Esophagus muscularis mucosa (tissue), 4 donors: Measurements from ENCODE around the gene EP400. TPM values are rescaled to one million over a fixed set of nuclear protein-coding genes. Genes with fewer than 3 reads are reported as not detected.
A peak's percentile ranks its signal among the peaks of the same experiment; 100 is the strongest.

Source experiments
- DNase-seq: peaks from one replicate; pipeline ENCODE4 v3.0.0-alpha.2; 2017; ENCODE audit errors: extremely low spot score
- H3K27ac ChIP-seq, 4 donors: fragments of 200-600 bp; sonication (generic); replicated peaks in 1 of 4; 1 replicate in 3 of 4; 2 replicates in 1 of 4; pipeline ENCODE4 v1.5.1; 2016 to 2019; ENCODE audit warnings: mild to moderate bottlenecking in 1 of 4
- H3K27me3 ChIP-seq, 4 donors: fragments of 200-600 bp; sonication (generic); one replicate each; pipeline versions ENCODE4 v1.5.1 to v1.6.0; 2016 to 2019
- H3K36me3 ChIP-seq, 4 donors: fragments of 200-600 bp; sonication (generic); one replicate each; pipeline ENCODE4 v1.5.1; 2016 to 2019
- H3K4me1 ChIP-seq, 4 donors: fragments of 200-600 bp; sonication (generic); one replicate each; pipeline ENCODE4 v1.5.1; 2016 to 2019
- H3K4me3 ChIP-seq, 4 donors: fragments of 200-600 bp; sonication (generic); 1 replicate in 2 of 4; 2 replicates in 2 of 4; pipeline ENCODE4 v1.5.1; 2016 to 2019; ENCODE audit warnings: mild to moderate bottlenecking in 4 of 4, moderate library complexity in 1 of 4
- H3K9me3 ChIP-seq, 4 donors: fragments of 200-600 bp; sonication (generic); 1 replicate in 3 of 4; 2 replicates in 1 of 4; pipeline ENCODE4 v1.5.1; 2016 to 2019
- EP300 ChIP-seq: sonication (generic); formaldehyde crosslinking; IDR thresholded peaks from one replicate; pipeline ENCODE4 v1.6.1; 2017; ENCODE audit warnings: antibody characterized with exemption
- POLR2A ChIP-seq: fragments of 450-650 bp; IDR thresholded peaks from one replicate; pipeline ENCODE4 v1.6.1; 2017; ENCODE audit warnings: antibody characterized with exemption, moderate library complexity, mild to moderate bottlenecking, low read depth
- POLR2AphosphoS5 ChIP-seq, 2 donors: sonication (generic); formaldehyde crosslinking; IDR thresholded peaks; one replicate each; pipeline ENCODE4 v1.6.1; 2017; ENCODE audit warnings: antibody characterized with exemption in 2 of 2
- WGBS: methylation state at CpG from one replicate; pipeline ENCODE4 v1.1.5; 2018; 5-methylcytosine and 5-hydroxymethylcytosine counted together
- intact Hi-C: fragments of 100-400 bp; cut with DNase I; formaldehyde crosslinking; loops from one replicate; pipeline ENCODE4 v1.15.1; 2023
- total RNA-seq, 4 donors: library from RNA; depleted of rRNA; stranded (reverse); fragments of >200 nt; gene quantifications; one replicate each; pipeline versions ENCODE4 v1.1.0 to v1.2.1, GENCODE V29; 2016
- TF ChIP-seq, protein P1 (sequence below), 3 experiments: fragments of 200-600 bp in 2 of 3; fragments of 450-650 bp in 1 of 3; sonication (generic) in 2 of 3; IDR thresholded peaks; one replicate each; pipeline ENCODE4 v1.5.1; 2017 to 2019; ENCODE audit warnings: antibody characterized with exemption in 3 of 3, mild to moderate bottlenecking in 2 of 3, moderate library complexity in 1 of 3

EP400 gene
- total RNA-seq, 4 donors from 2014 or later, result 16.9 to 31.1 (median 22.4) TPM

DNA sequence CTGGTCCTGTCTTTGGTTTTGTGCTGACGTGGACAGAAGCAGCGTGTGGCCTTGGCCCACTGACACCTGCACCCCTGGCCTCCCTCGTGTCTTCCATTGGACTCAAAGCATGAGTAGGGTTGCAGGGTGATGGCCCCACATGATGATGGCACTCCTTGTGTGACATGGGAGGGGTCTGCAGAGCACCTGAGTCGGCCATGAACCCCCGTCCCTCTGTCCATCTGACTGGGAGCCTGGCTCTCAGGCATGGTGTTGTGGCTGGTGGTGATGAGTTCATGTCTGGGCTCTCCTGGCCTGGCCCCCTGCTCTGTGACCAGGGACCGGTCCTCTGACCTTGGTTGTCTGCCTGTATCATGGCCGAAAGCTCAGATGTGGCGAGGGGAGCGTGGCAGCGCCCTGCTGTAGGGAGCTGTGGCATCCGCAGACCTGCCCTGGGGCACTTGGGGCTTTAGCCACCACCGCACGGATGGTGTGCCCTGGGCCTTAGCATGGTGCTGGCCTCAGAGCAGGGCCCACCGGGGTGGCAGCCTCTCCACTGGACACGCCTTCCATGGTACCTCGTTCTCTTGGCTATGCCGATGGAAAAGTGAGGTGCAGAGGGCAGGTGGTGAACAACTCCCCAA lies 38.6 kb upstream of the EP400 start:
- WGBS, result 88% methylated on average over 12 of the region's 17 CpGs
- TF ChIP-seq EP300 (no peak), POLR2AphosphoS5 (IDR thresholded peaks at IDR 0.05) (no peak), POLR2A (no peak)
- TF ChIP-seq, protein P1, sequence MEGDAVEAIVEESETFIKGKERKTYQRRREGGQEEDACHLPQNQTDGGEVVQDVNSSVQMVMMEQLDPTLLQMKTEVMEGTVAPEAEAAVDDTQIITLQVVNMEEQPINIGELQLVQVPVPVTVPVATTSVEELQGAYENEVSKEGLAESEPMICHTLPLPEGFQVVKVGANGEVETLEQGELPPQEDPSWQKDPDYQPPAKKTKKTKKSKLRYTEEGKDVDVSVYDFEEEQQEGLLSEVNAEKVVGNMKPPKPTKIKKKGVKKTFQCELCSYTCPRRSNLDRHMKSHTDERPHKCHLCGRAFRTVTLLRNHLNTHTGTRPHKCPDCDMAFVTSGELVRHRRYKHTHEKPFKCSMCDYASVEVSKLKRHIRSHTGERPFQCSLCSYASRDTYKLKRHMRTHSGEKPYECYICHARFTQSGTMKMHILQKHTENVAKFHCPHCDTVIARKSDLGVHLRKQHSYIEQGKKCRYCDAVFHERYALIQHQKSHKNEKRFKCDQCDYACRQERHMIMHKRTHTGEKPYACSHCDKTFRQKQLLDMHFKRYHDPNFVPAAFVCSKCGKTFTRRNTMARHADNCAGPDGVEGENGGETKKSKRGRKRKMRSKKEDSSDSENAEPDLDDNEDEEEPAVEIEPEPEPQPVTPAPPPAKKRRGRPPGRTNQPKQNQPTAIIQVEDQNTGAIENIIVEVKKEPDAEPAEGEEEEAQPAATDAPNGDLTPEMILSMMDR (IDR thresholded peaks at IDR 0.05), result no peak
- Histone ChIP-seq H3K27me3 (no peaks in the 10 kb centered on the region), H3K9me3 (no peaks in the 10 kb centered on the region), H3K4me3 (no peak overlapping the region), H3K36me3 (peaks cover 72 to 100% (median 99%) of the 10 kb centered on the region in 4 donors), H3K27ac (no peak overlapping the region), H3K4me1 (peaks cover 16 to 24% (median 21%) of the 10 kb centered on the region in 4 donors)
- intact Hi-C loops, result no loop called here
- no peak for DNase-seq

- no peaks in the 10 kb centered on the region for H3K27me3 ChIP-seq
- peaks cover 76 to 100% (median 99%) of the 10 kb centered on the region in 4 donors for H3K36me3 ChIP-seq
- H3K27ac ChIP-seq, result peak overlapping the region; percentile 24 to 68 (median 57)
- H3K4me3 ChIP-seq, result no peak overlapping the region
- DNase-seq, result no peak
- H3K9me3 ChIP-seq, result no peaks in the 10 kb centered on the region
- peaks cover 16 to 22% (median 19%) of the 10 kb centered on the region in 4 donors for H3K4me1 ChIP-seq
- WGBS, result 76% methylated on average over 22 of the region's 22 CpGs
- no peak for TF ChIP-seq EP300
- TF ChIP-seq, protein P1 (IDR thresholded peaks at IDR 0.05), result no peak
- TF ChIP-seq POLR2AphosphoS5 (IDR thresholded peaks at IDR 0.05), result no peak
- TF ChIP-seq POLR2A, result no peak
- intact Hi-C loops, result no loop called here
These were observed 37.8 kb upstream of the EP400 start for GRCh38 chr12:131911851-131912477.

GRCh38 chr12:131912518-131913274 lies 37.0 kb upstream of the EP400 start:
- Histone ChIP-seq H3K27ac (peak overlapping the region; percentile 24 to 68 (median 57)), H3K4me1 (peaks cover 16 to 22% (median 19%) of the 10 kb centered on the region in 4 donors), H3K9me3 (no peaks in the 10 kb centered on the region), H3K36me3 (peaks cover 74 to 100% (median 97%) of the 10 kb centered on the region in 4 donors), H3K27me3 (no peaks in the 10 kb centered on the region), H3K4me3 (no peak overlapping the region)
- TF ChIP-seq EP300, result no peak
- peak; percentile 62 to 65 for TF ChIP-seq POLR2AphosphoS5 (IDR thresholded peaks at IDR 0.05)
- no peak for DNase-seq
- WGBS, result 25% methylated on average over 8 of the region's 20 CpGs
- intact Hi-C loops, result no loop called here

DNA sequence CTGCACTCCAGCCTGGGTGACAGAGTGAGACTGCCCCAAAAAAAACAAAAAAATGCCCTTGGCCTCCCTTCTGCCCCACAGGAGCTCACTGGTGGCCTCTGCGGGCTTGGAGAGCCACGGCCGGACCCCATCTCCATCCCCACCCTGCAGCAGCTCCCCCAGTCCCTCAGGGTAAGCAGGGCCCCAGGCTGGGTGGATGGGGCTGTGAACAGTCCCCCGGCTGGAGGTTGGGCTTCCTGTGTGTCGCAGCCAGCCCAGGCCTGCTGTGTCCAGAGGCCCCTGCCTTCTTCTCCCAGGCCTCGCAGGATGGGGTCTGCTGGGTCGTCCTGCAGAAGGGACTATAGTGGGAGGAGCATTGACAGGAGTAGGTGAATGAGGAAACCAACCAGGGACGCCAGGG lies 36.1 kb upstream of the EP400 start:
- peaks cover 67 to 100% (median 95%) of the 10 kb centered on the region in 4 donors for H3K36me3 ChIP-seq

More for the DNA sequence above, 36.1 kb upstream of the EP400 start:
- 95% methylated on average over 4 of the region's 8 CpGs for WGBS
- Histone ChIP-seq H3K4me1 (peaks cover 16 to 22% (median 19%) of the 10 kb centered on the region in 4 donors), H3K4me3 (no peak overlapping the region), H3K27me3 (no peaks in the 10 kb centered on the region), H3K9me3 (no peaks in the 10 kb centered on the region), H3K27ac (no peak overlapping the region)
- TF ChIP-seq POLR2AphosphoS5 (IDR thresholded peaks at IDR 0.05) (no peak), POLR2A (no peak), EP300 (no peak)
- TF ChIP-seq, protein P1 (IDR thresholded peaks at IDR 0.05), result no peak
- DNase-seq, result no peak
- intact Hi-C loops, result no loop called here
